Suprapubic skin (tissue), 4 donors: ENCODE measurements around the gene CNOT9. TPM values are rescaled to one million over a fixed set of nuclear protein-coding genes. Genes with fewer than 3 reads are reported as not detected.

Experiments
- DNase-seq, 2 donors: peaks; one replicate each; pipeline ENCODE4 v3.0.0-alpha.2; 2019; ENCODE audit warnings: low spot score in 2 of 2
- H3K27ac ChIP-seq: fragments of 200-600 bp; sonication (generic); one replicate; pipeline ENCODE4 v1.5.1; 2019
- H3K27me3 ChIP-seq: fragments of 200-600 bp; sonication (generic); one replicate; pipeline ENCODE4 v1.5.1; 2019
- H3K36me3 ChIP-seq: fragments of 200-600 bp; sonication (generic); one replicate; pipeline ENCODE4 v1.5.1; 2019
- H3K4me1 ChIP-seq: fragments of 200-600 bp; sonication (generic); one replicate; pipeline ENCODE4 v1.5.1; 2019
- H3K4me3 ChIP-seq: fragments of 200-600 bp; sonication (generic); one replicate; pipeline ENCODE4 v1.5.1; 2019; ENCODE audit warnings: mild to moderate bottlenecking
- H3K9me3 ChIP-seq: fragments of 200-600 bp; sonication (generic); one replicate; pipeline ENCODE4 v1.5.1; 2019
- CTCF ChIP-seq, 2 donors: fragments of 200-600 bp in 1 of 2; fragments of 450-650 bp in 1 of 2; sonication (generic) in 1 of 2; IDR thresholded peaks; one replicate each; pipeline ENCODE4 v1.5.1; 2016 to 2019; ENCODE audit warnings: antibody characterized with exemption in 2 of 2, mild to moderate bottlenecking in 1 of 2, moderate library complexity in 1 of 2
- EP300 ChIP-seq: sonication (generic); formaldehyde crosslinking; IDR thresholded peaks from one replicate; pipeline ENCODE4 v1.6.1; 2017; ENCODE audit warnings: antibody characterized with exemption
- POLR2A ChIP-seq, 2 donors: fragments of 450-650 bp; IDR thresholded peaks; one replicate each; pipeline ENCODE4 v1.6.1; 2017; ENCODE audit warnings: antibody characterized with exemption in 2 of 2, mild to moderate bottlenecking in 2 of 2, moderate library complexity in 2 of 2
- POLR2AphosphoS5 ChIP-seq, 3 donors: sonication (generic); formaldehyde crosslinking; IDR thresholded peaks; one replicate each; pipeline ENCODE4 v1.6.1; 2017; ENCODE audit warnings: antibody characterized with exemption in 3 of 3
- WGBS: methylation state at CpG from one replicate; pipeline ENCODE4 v1.1.5; 2018; 5-methylcytosine and 5-hydroxymethylcytosine counted together
- total RNA-seq, 4 donors: library from RNA; depleted of rRNA; stranded (reverse); fragments of >200 nt; gene quantifications; one replicate each; pipeline ENCODE4 v1.1.0, GENCODE V29; 2016

The CNOT9 gene
- total RNA-seq, 4 donors from 2014 or later: 41.9 to 77.6 (median 46.7) TPM

- WGBS: 78% methylated on average over 2 of the region's 2 CpGs
- DNase-seq: no peak
- no peaks in the 10 kb centered on the region for H3K9me3 ChIP-seq
- H3K36me3 ChIP-seq: no peaks in the 10 kb centered on the region
- H3K4me1 ChIP-seq: peaks cover 18% of the 10 kb centered on the region
- no peak overlapping the region for H3K27ac ChIP-seq
- H3K4me3 ChIP-seq: no peak overlapping the region
- TF ChIP-seq POLR2A (IDR thresholded peaks at IDR 0.05): no peak
- TF ChIP-seq CTCF (IDR thresholded peaks at IDR 0.05): no peak
- no peak for TF ChIP-seq POLR2AphosphoS5 (IDR thresholded peaks at IDR 0.05)
- TF ChIP-seq EP300: no peak
- H3K27me3 ChIP-seq: no peaks in the 10 kb centered on the region
These were observed 36.8 kb downstream of the CNOT9 start for GRCh38 chr2:218605432-218605831.

- Histone ChIP-seq H3K4me1 (peaks cover 18% of the 10 kb centered on the region), H3K9me3 (no peaks in the 10 kb centered on the region), H3K27me3 (no peaks in the 10 kb centered on the region), H3K4me3 (peak within 1 kb of the TSS; percentile 4), H3K36me3 (no peaks in the 10 kb centered on the region), H3K27ac (peak within 1 kb of the TSS; percentile 63)
- TF ChIP-seq POLR2AphosphoS5 (IDR thresholded peaks at IDR 0.05): no peak
- no peak for TF ChIP-seq EP300
- no peak for TF ChIP-seq CTCF (IDR thresholded peaks at IDR 0.05)
- TF ChIP-seq POLR2A (IDR thresholded peaks at IDR 0.05): no peak
- DNase-seq: no peak
- WGBS: 7% methylated on average over 8 of the region's 8 CpGs
These were observed 38.9 kb downstream of the CNOT9 start, which contains the start of gene PLCD4 for GRCh38 chr2:218607436-218608115. Gene PLCD4, plus strand, starts transcription at chr2:218607899. Its CDS starts 7,841 bp downstream, at chr2:218615740.

GRCh38 chr2:218615868-218616315 lies 47.3 kb downstream of the CNOT9 start:
- TF ChIP-seq POLR2A (IDR thresholded peaks at IDR 0.05): no peak
- no peak for TF ChIP-seq CTCF (IDR thresholded peaks at IDR 0.05)
- TF ChIP-seq POLR2AphosphoS5 (IDR thresholded peaks at IDR 0.05): no peak
- TF ChIP-seq EP300: no peak
- no peaks in the 10 kb centered on the region for H3K9me3 ChIP-seq
- H3K4me1 ChIP-seq: no peaks in the 10 kb centered on the region
- no peak overlapping the region for H3K27ac ChIP-seq
- no peaks in the 10 kb centered on the region for H3K27me3 ChIP-seq
- no peak overlapping the region for H3K4me3 ChIP-seq
- no peaks in the 10 kb centered on the region for H3K36me3 ChIP-seq
- WGBS: 76% methylated on average over 6 of the region's 6 CpGs
- DNase-seq: no peak

GRCh38 chr2:218618102-218618860 lies 49.6 kb downstream of the CNOT9 start:
- Histone ChIP-seq H3K27me3 (no peaks in the 10 kb centered on the region), H3K9me3 (no peaks in the 10 kb centered on the region), H3K4me1 (no peaks in the 10 kb centered on the region), H3K4me3 (no peak overlapping the region), H3K27ac (no peak overlapping the region), H3K36me3 (no peaks in the 10 kb centered on the region)
- 92% methylated on average over 9 of the region's 9 CpGs for WGBS
- DNase-seq: no peak
- TF ChIP-seq EP300 (no peak), CTCF (IDR thresholded peaks at IDR 0.05) (no peak), POLR2A (IDR thresholded peaks at IDR 0.05) (no peak)

GRCh38 chr2:218621007-218621406 lies 52.4 kb downstream of the CNOT9 start:
- Histone ChIP-seq H3K4me3 (no peak overlapping the region), H3K4me1 (no peaks in the 10 kb centered on the region), H3K27me3 (no peaks in the 10 kb centered on the region), H3K9me3 (no peaks in the 10 kb centered on the region), H3K36me3 (no peaks in the 10 kb centered on the region), H3K27ac (no peak overlapping the region)
- WGBS: 80% methylated on average over 7 of the region's 7 CpGs
- TF ChIP-seq EP300 (no peak), POLR2A (IDR thresholded peaks at IDR 0.05) (no peak), CTCF (IDR thresholded peaks at IDR 0.05) (no peak), POLR2AphosphoS5 (IDR thresholded peaks at IDR 0.05) (no peak)
- no peak for DNase-seq
